AG09319 (cell line): ENCODE results near the gene GCHFR.

Experiments
- DNase-seq: peaks from one replicate; pipeline ENCODE4 v3.0.0-alpha.2; 2010; ENCODE audit warnings: low read depth; ENCODE audit errors: extremely low read depth
- TF ChIP-seq, protein P1 (sequence below): IDR thresholded peaks from 2 replicates; pipeline ENCODE4 v1.5.1; 2011; ENCODE audit warnings: low read depth, mild to moderate bottlenecking, inconsistent platforms, low read length, moderate library complexity

Gene GCHFR

DNA sequence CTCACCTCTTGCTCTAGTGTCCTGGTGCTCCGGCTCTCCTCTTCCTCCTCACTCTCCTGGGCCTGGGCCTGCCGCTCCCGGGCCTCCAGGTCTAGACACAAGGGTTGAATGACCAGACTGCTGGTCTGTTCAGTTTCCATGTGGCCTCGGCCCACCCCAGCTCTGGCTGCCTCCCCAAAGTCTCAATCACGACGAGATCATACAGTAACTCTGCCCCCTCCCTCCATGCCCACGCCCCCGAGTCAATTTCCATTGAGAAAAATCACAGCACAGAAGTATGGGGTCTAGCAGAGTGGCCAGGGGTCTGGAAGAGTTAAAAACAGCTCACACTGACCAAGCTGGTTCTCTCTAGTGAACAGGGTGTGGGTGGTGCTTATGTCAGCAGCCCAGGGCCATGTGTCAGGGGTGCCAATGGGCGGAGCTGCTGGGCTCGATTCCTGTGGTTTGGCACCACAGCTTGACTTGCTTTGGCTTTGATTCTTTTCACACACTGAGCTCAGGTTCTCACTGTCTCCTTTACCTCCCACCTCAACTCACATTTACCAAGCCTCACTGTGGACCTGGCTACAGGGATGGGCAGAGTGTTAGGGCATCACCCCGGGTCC, 12.8 kb downstream of the GCHFR start:
- TF ChIP-seq, protein P1, sequence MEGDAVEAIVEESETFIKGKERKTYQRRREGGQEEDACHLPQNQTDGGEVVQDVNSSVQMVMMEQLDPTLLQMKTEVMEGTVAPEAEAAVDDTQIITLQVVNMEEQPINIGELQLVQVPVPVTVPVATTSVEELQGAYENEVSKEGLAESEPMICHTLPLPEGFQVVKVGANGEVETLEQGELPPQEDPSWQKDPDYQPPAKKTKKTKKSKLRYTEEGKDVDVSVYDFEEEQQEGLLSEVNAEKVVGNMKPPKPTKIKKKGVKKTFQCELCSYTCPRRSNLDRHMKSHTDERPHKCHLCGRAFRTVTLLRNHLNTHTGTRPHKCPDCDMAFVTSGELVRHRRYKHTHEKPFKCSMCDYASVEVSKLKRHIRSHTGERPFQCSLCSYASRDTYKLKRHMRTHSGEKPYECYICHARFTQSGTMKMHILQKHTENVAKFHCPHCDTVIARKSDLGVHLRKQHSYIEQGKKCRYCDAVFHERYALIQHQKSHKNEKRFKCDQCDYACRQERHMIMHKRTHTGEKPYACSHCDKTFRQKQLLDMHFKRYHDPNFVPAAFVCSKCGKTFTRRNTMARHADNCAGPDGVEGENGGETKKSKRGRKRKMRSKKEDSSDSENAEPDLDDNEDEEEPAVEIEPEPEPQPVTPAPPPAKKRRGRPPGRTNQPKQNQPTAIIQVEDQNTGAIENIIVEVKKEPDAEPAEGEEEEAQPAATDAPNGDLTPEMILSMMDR = no peak
- no peak for DNase-seq

DNA sequence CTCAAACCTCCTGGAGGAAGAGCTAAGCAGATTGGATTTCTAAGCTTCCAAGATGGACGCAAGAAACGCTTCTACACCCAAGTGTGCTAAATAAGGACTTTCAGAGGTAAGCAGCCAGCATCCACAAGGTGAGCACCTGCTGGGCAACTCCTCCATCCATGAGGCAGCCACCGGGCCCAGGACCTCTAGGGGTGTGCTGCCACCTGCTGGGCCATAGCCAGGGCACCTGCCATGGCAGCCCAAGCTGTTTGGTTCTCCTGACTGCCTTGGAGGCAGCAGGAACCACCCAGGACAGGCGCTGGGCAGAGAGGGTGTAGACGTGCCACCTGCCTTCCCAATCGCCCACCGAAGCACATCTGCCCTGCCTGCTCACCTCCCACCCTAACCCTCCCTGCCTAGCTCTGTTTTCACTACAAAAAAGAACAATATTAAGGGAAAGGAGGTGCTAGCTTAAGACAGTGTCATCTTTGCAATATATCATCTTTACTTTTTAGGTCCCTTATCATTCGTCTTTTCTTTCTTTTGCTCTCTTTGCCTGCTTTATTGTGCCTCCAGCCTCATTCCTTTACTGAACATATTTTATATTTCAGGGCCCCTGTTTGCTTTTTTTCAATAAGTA, 18.9 kb downstream of the GCHFR start:
- DNase-seq = no peak
- TF ChIP-seq, protein P1 = peak; percentile 20

DNA sequence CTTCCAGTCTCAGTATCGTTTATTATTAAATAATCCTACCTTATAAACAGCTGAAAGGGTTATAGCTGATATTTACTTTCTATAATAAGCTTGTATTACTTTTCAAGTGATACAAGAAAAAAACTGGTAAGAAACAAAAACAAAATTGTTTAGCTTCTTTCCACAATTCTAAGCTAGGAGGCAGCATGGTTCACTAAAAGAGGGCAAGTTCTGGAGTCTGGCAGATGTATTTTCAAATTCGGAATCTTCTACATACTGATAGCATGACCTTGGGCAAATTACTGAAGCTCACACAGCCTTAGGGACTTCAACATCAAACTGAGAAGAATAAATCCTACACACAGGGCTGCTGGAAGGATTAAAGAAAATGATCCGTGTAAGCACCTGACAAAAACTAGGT, 21.3 kb downstream of the GCHFR start:
- DNase-seq = no peak
- TF ChIP-seq, protein P1 = no peak

DNA sequence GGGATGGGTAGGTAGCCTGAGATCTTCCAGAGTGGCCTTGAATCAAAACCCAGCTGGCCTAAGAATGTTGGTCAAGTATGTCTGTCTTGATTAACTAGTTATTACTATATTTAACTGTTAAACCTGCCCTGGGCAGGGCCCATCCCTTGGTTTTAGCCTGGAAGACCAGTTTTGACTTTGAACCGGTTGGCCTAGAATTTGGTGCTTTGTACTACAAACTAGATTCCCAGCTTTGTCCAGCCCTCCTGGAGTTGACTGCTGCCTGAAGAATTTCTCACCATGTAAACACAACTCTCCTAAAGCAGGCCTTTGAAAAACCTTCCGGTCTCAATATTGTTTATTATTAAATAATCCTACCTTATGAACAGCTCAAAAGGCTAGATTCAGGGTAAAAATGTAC, 21.9 kb downstream of the GCHFR start:
- TF ChIP-seq, protein P1 = no peak
- no peak for DNase-seq

DNA sequence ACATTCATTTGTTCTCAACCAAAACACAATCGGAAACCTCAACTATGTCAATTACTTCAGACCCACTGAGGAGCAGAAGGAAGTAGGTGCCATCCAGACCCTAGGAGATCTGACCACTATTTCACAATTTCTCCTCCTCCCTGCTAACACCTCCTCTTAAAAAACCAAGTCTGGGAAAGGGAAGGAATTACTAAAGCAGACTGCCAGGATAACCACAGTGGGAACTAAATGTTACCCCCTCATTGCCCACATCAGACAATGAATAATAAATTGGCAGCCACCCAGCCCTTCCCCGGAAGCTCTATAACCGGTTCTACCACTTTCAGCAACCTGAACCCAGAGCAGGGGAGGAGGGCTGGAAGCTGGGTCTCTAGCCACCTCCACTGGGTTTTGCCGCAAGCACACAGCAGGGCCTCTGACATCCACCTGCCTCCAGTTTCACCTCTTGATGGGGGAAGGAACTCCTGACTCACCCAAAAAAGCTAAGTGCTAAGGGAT, 23.5 kb downstream of the GCHFR start:
- no peak for DNase-seq
- TF ChIP-seq, protein P1 = no peak

DNA sequence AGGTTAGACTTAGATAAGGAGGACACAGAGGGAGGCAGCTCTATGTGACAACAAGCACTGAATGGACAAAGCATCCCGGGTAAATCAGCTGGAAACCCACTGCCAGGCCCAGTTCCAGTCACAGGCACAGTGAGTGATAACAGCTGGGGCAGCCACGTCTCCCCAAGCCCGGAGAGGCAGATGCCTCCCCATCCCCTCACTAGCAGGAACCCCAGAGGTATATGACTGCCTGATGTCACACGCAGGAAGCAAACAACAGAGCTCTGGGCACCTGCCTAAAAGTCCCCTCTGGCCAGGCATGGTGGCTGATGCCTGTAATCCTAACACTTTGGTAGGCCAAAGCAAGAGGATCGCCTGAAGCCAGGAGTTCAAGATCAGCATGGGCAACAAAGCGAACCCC, 24.1 kb downstream of the GCHFR start:
- TF ChIP-seq, protein P1 = no peak
- DNase-seq = no peak

DNA sequence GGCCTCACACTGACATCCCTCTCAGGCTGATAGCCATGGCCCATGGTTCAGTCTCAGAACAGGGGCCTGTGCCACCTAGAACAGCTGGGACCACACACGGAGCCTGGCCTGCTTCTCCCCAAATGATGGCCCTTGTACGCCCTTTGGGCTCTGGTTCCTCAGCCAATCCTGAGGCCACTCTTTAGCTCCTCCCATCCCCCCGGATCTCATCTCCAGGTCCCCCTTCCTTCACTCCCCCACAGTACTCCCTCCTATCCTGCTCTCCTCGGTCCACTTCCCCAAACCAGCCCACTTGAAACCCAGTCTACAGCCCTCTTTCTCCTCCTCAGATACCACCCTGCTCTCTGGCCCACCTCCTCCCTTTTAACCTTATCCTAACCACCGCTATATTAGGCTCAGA, 25.3 kb downstream of the GCHFR start:
- no peak for DNase-seq

More for the DNA sequence above, 25.3 kb downstream of the GCHFR start:
- TF ChIP-seq, protein P1 = no peak
